Suprapubic skin (tissue), 4 donors: ENCODE results near the gene PPP1R11. TPM values are rescaled to one million over a fixed set of nuclear protein-coding genes. Genes with fewer than 3 reads are reported as not detected.

Experiments used
- DNase-seq, 2 donors: peaks; one replicate each; pipeline ENCODE4 v3.0.0-alpha.2; 2019; ENCODE audit warnings: low spot score in 2 of 2
- H3K27ac ChIP-seq: fragments of 200-600 bp; sonication (generic); one replicate; pipeline ENCODE4 v1.5.1; 2019
- H3K27me3 ChIP-seq: fragments of 200-600 bp; sonication (generic); one replicate; pipeline ENCODE4 v1.5.1; 2019
- H3K36me3 ChIP-seq: fragments of 200-600 bp; sonication (generic); one replicate; pipeline ENCODE4 v1.5.1; 2019
- H3K4me1 ChIP-seq: fragments of 200-600 bp; sonication (generic); one replicate; pipeline ENCODE4 v1.5.1; 2019
- H3K4me3 ChIP-seq: fragments of 200-600 bp; sonication (generic); one replicate; pipeline ENCODE4 v1.5.1; 2019; ENCODE audit warnings: mild to moderate bottlenecking
- H3K9me3 ChIP-seq: fragments of 200-600 bp; sonication (generic); one replicate; pipeline ENCODE4 v1.5.1; 2019
- CTCF ChIP-seq, 2 donors: fragments of 200-600 bp in 1 of 2; fragments of 450-650 bp in 1 of 2; sonication (generic) in 1 of 2; IDR thresholded peaks; one replicate each; pipeline ENCODE4 v1.5.1; 2016 to 2019; ENCODE audit warnings: antibody characterized with exemption in 2 of 2, mild to moderate bottlenecking in 1 of 2, moderate library complexity in 1 of 2
- EP300 ChIP-seq: sonication (generic); formaldehyde crosslinking; IDR thresholded peaks from one replicate; pipeline ENCODE4 v1.6.1; 2017; ENCODE audit warnings: antibody characterized with exemption
- POLR2A ChIP-seq, 2 donors: fragments of 450-650 bp; IDR thresholded peaks; one replicate each; pipeline ENCODE4 v1.6.1; 2017; ENCODE audit warnings: antibody characterized with exemption in 2 of 2, mild to moderate bottlenecking in 2 of 2, moderate library complexity in 2 of 2
- POLR2AphosphoS5 ChIP-seq, 3 donors: sonication (generic); formaldehyde crosslinking; IDR thresholded peaks; one replicate each; pipeline ENCODE4 v1.6.1; 2017; ENCODE audit warnings: antibody characterized with exemption in 3 of 3
- WGBS: methylation state at CpG from one replicate; pipeline ENCODE4 v1.1.5; 2018; 5-methylcytosine and 5-hydroxymethylcytosine counted together
- total RNA-seq, 4 donors: library from RNA; depleted of rRNA; stranded (reverse); fragments of >200 nt; gene quantifications; one replicate each; pipeline ENCODE4 v1.1.0, GENCODE V29; 2016

The PPP1R11 gene
- total RNA-seq, 4 donors from 2014 or later, result 35.2 to 54.4 (median 44.2) TPM

- Histone ChIP-seq H3K9me3 (no peaks in the 10 kb centered on the region), H3K27ac (peak within 1 kb of the TSS; percentile 89), H3K4me3 (peak within 1 kb of the TSS; percentile 65), H3K36me3 (peaks cover 12% of the 10 kb centered on the region), H3K4me1 (peaks cover 43% of the 10 kb centered on the region), H3K27me3 (peaks cover 33% of the 10 kb centered on the region)
- WGBS, result under 1% methylated on average over 26 of the region's 64 CpGs
- no peak for DNase-seq
- TF ChIP-seq POLR2AphosphoS5 (IDR thresholded peaks at IDR 0.05), result peak in 1 of 3 donors; percentile 55
- no peak for TF ChIP-seq CTCF (IDR thresholded peaks at IDR 0.05)
- TF ChIP-seq POLR2A (IDR thresholded peaks at IDR 0.05), result no peak
- no peak for TF ChIP-seq EP300
Measured at GRCh38 chr6:30075094-30075789, 8.2 kb downstream of the PPP1R11 start, which contains the start of gene RNF39. Gene RNF39, minus strand, starts transcription at chr6:30075769. Its CDS starts 184 bp downstream, at chr6:30075585.

GRCh38 chr6:30075790-30076732 is 9.1 kb downstream of the PPP1R11 start:
- peak in 1 of 2 donors; percentile 80 for DNase-seq
- Histone ChIP-seq H3K4me3 (peak overlapping the region; percentile 65), H3K27ac (peak overlapping the region; percentile 89), H3K36me3 (peaks cover 4% of the 10 kb centered on the region), H3K27me3 (peaks cover 33% of the 10 kb centered on the region), H3K9me3 (no peaks in the 10 kb centered on the region), H3K4me1 (peaks cover 39% of the 10 kb centered on the region)
- 17% methylated on average over 21 of the region's 22 CpGs for WGBS
- peak in 1 of 3 donors; percentile 45 for TF ChIP-seq POLR2AphosphoS5 (IDR thresholded peaks at IDR 0.05)
- peak in 1 of 2 donors; percentile 49 for TF ChIP-seq CTCF (IDR thresholded peaks at IDR 0.05)
- no peak for TF ChIP-seq EP300
- TF ChIP-seq POLR2A (IDR thresholded peaks at IDR 0.05), result no peak

DNA sequence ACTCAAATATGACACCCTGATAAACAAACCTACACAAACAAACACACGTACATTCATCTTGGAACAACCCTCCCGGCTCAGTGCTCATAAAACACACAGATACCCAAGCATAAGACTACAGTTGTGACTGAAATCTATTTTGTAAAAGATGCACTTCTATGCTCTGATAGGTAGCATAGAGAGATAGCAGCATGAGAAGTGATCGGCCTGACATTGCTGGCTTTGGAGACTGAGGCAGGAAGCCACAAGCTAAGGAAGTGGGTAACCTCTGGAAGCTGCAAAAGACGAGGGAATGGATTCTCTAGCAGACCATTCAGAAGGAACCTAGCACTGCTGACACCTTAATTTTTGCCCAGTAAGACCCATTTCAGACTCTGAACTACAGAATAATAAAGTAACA is 10.2 kb downstream of the PPP1R11 start:
- Histone ChIP-seq H3K27me3 (peaks cover 32% of the 10 kb centered on the region), H3K36me3 (no peaks in the 10 kb centered on the region), H3K9me3 (no peaks in the 10 kb centered on the region), H3K4me1 (peaks cover 32% of the 10 kb centered on the region), H3K4me3 (no peak overlapping the region), H3K27ac (no peak overlapping the region)
- TF ChIP-seq CTCF (IDR thresholded peaks at IDR 0.05) (no peak), POLR2A (IDR thresholded peaks at IDR 0.05) (no peak), EP300 (no peak), POLR2AphosphoS5 (IDR thresholded peaks at IDR 0.05) (no peak)
- no peak for DNase-seq
- 49% methylated on average over 4 of the region's 4 CpGs for WGBS

GRCh38 chr6:30087876-30088275 is 20.9 kb downstream of the PPP1R11 start:
- Histone ChIP-seq H3K27me3 (peaks cover 13% of the 10 kb centered on the region), H3K36me3 (no peaks in the 10 kb centered on the region), H3K4me3 (no peak overlapping the region), H3K4me1 (peaks cover 13% of the 10 kb centered on the region), H3K9me3 (no peaks in the 10 kb centered on the region), H3K27ac (no peak overlapping the region)
- 56% methylated on average over 5 of the region's 5 CpGs for WGBS
- DNase-seq, result no peak
- no peak for TF ChIP-seq POLR2A (IDR thresholded peaks at IDR 0.05)
- TF ChIP-seq POLR2AphosphoS5 (IDR thresholded peaks at IDR 0.05), result no peak
- no peak for TF ChIP-seq CTCF (IDR thresholded peaks at IDR 0.05)
- TF ChIP-seq EP300, result no peak
